NCI-H1694 treated with DMSO at 0.1 percent for 48 hours (cell line): ENCODE data around the gene MSRB2.

Source experiments
- DNase-seq: peaks from one replicate; lab custom pipeline; 2025; lab: John Stamatoyannopoulos, UW

Gene MSRB2

DNA sequence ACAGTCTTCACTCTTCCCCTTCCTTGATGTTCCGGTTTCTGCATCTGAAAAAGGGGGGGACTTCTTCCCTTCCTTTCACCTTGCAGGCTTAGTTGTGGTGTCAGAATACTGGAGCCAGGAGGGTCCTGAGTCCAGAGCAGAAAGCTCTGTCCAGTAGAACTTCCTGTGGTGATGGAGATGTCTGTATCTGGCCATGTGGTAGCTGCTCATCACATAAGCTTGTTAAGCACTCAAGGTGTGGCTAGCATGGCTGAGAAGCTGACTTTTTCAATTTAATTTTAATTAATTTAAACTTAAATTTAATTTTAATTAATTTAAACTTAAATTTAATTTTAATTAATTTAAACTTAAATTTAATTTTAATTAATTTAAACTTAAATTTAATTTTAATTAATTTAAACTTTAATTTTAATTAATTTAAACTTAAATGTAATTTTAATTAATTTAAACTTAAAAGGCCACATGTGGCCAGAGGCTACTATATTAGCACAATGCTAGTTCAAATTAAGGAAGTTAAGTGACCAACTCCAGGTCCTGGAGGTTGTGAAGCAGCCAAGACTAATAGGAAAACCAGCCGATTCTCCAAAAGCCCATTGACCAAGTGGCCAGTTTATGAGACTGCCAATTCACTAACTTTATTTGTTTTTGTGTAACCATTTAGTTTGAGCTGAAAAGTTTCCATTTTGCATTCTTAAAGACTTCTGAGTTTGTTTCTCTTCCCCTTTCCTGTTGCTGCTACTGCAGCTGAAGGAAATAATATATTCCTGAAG, 16.3 kb downstream of the MSRB2 start:
- no peak for DNase-seq

DNA sequence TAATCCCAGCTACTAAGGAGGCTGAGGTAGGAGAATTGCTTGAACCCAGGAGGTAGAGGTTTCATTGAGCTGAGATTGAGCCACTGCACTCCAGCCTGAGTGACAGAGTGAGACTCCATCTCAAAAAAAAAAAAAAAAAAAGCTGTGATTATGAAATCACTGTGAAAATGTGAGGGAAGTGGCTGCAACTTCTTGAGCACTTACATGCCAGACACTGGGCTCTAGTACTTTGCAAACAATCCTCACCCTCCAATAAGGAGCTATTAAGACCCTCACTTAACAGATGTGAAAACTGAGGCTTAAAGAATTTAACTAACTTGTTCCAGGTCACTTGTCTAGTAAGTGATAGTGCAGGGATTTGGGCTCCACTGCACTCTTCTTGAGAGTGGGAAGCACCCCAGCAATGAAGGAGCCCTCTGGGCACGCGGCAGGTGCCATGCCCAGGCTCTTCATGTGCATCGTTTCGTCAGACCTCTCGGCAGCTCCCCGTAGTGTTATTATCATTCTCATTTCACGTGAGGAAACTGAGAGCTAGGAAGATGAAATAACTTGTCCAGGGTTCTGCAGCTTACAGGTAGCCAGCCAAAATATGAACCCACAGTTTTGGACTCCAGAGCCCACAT, 19.0 kb downstream of the MSRB2 start:
- DNase-seq: no peak

GRCh38 chr10:23116486-23117205, 21.3 kb downstream of the MSRB2 start:
- no peak for DNase-seq

DNA sequence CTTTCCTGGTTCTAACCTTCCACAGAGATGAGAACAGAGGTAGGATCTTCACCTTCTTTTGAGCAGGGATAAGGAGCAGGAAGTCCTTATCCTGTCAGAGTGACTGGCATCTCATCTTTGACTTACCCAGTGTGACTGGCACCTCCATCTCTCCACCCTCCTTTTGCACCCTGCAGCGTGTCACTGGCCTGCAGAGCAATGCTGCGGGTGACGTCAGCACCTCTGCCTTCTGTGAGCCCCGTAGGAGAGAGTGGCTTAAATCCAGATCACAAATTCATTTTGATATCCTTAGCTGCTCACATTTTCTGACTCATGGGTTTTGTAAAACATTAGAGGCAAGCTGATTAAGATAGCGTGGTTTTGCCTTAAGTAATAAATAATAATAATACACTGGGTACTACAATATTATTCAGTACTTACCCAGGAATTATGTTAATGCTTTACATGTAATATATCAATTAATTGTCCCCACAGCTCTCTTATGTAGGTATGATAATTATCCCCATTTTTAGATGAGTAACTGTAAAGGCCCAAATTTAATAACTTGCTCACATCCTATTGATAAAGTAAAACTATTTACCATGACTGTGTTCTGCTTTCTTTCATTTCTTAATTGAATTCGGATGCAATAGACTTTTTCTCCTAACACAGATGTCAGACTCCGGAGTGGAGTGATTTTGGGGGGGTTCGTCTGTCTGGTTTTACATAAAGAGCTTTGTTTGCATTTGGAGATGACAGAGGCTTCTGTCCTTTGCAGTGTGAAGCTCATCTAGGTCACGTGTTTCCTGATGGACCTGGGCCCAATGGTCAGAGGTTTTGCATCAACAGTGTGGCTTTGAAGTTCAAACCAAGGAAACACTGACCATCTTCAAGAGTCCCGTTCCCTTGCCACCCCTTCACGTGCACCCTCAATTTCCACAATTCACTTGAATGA, 24.9 kb downstream of the MSRB2 start:
- DNase-seq: no peak

DNA sequence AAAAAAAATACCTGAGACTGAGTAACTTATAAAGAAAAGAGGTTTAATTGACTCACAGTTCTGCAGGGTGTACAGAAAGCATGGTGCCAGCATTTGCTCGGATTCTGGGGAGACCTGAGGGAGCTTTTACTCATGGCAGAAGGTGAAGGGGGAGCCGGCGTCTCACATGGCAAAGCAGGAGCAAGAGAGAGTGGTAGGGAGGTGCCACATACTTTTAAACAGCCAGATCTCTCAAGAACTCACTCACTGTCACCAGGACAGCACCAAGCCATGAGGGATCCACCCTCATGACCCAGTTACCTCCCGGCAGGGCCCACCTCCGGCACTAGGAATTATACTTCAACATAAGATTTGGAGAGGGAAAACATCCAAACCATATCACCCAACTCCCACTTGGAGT, 25.8 kb downstream of the MSRB2 start:
- DNase-seq: no peak

GRCh38 chr10:23136462-23136861, 41.1 kb downstream of the MSRB2 start:
- no peak for DNase-seq

- no peak for DNase-seq
Measured at GRCh38 chr10:23139677-23140076, 44.3 kb downstream of the MSRB2 start.

- DNase-seq: no peak
Measured at GRCh38 chr10:23141995-23142394, 46.6 kb downstream of the MSRB2 start.

GRCh38 chr10:23146258-23146657, 50.9 kb downstream of the MSRB2 start:
- no peak for DNase-seq

DNA sequence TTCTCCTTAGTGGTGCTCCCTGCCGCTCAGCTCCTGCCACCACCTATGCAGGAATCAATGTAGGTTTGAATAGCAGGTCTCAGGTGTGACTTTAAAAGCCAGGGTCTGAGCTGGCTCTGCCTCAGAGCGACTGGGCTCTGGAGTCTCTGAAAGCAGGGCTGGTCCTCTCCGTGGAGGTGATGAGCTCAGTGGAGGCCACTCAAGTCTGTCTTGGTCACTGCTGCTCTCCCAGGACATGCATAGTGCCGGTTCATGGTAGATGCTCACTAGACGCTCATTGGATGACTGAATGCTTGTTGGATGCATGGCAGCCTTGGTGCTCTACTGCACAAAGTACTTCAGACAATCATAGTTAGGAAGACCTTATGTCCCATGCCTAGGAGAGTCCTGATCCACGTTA, 51.7 kb downstream of the MSRB2 start:
- DNase-seq: no peak

- no peak for DNase-seq
Measured at GRCh38 chr10:23148214-23148613, 52.8 kb downstream of the MSRB2 start.

- DNase-seq: no peak
Measured at GRCh38 chr10:23150091-23150490, 54.7 kb downstream of the MSRB2 start.

GRCh38 chr10:23150610-23151009, 55.2 kb downstream of the MSRB2 start:
- DNase-seq: no peak

DNA sequence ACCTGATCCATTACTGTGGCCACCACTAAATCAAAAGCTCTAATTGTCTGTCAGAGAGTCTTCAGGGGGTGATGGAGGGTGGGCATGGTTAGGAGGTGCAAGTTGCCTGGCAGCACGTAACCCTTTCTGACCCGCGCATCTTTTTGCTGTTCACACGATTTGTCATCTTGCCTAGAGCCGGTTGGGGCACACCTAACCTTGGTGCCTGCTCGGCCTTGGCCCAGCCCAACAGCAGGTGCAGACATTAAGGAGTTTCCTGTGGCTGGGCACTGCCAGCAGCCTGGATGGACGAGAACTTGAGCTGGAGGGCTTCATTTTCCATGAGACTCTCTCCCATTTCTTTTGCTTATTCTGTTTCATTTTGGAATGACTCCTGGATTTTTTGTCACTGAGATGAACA, 55.7 kb downstream of the MSRB2 start:
- no peak for DNase-seq

DNA sequence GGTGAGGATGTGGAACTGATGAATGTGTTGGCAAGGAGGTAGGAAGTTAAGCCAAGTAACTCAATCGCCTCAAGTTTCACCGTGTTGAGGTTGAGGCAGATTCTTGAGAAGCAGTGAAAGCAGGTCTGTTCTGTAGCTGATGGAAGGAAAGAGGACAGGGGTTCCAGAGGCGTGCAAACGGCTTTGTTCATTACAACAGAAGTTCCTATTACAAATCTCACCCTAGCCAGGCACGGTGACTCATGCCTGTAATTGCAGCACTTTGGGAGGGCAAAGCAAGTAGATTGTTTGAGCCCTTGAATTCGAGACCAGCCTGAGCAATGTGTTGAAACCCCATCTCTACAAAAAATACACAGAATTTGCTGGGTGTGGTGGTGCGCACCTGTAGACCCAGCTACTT, 59.8 kb downstream of the MSRB2 start:
- no peak for DNase-seq

DNA sequence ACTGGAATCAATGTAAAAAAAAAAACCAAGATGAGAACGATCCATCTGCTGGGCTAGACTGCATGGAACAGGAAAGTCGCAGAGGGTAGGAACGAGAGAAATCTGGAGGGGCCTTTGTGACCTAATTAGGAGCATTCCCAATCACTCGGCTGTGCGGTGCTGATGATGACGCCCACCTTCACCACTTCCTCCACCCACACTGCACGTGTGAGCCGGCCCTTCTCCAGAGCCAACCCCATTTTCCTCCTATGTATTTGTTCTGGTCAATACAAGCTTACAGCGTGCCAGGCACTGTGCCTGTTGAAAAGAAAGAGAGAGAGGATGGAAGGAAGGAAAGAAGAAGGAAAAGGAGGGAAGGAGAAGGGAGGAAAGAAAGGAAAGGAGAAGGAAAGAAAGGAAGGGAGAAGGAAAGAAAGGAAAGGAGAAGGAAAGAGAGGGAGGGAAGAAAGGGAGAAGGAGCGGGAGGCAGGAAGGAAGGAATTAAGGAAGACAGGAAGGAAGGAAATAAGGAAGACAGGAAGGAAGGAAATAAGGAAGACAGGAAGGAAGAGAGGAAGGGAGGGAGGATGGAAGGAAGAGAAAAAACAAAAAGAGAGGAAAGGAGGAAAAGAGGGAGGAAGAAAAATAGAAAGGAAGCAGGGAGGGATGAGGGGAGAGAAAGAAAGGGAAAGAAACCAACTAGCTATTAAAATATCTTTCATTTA, 61.2 kb downstream of the MSRB2 start:
- no peak for DNase-seq

DNA sequence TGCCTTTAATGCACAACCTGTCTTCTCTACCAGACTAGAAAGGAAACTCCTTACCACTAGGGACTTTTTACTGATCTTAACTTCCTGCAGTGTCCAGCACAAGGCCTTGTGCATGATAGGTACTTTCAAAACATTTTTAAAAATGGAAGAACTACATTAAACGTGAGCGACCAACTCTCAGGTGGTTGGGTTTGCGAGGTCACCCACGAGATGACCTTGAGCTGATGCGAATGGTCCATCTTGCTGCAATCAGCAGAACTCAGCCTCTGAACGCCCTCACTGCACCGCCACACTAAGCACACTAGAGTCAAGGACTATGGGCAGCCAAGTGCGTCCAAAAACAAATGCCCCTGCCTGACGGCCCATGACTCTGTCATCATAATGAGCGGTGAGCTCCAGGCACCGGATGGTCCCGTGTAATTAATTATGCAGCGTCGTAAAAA, 61.9 kb downstream of the MSRB2 start:
- no peak for DNase-seq

DNA sequence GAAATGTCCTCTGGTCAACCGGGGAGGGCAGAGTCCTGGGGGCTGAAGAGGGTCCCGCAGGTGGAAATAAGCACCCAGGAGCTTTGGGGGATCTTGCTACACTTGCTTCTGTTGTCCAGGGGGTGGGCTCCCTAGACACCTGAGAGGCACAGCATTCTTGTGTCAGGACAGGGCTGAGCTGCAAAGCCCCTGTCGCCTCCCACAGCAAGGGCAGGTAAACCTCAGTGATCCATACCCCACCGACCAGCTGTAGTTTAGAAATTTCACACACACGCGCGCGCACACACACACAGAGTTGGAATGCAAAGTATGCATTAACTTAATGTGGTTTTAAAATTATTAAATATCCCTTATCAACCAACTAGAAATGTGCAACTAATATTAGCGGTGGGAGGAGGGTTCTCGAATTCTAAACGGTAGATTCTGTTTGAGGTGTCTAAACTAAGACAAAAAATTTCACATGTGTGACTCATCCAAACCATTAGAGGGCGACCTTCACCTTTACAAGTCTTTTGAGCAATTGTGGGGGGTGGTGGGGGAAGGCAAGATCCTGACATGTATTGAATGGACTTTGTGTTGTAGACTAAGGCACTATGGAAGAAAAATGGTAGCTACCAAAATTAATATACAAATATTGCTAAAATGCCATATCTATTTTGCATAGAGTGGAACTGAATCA, 62.5 kb downstream of the MSRB2 start:
- peak; percentile 60 for DNase-seq

- DNase-seq: peak; percentile 62
Measured at GRCh38 chr10:23158370-23158769, 63.0 kb downstream of the MSRB2 start.

GRCh38 chr10:23171232-23171876, 76.0 kb downstream of the MSRB2 start:
- DNase-seq: no peak
